Fibroblast of lung (primary cell): ENCODE measurements around the gene PKD1L1.

Experiments used
- CTCF ChIP-seq, 2 donors: IDR thresholded peaks in 1 of 2; conservative IDR thresholded peaks in 1 of 2; 1 replicate in 1 of 2; 2 replicates in 1 of 2; pipeline ENCODE4 v1.5.1; 2011 to 2012; ENCODE audit warnings: low read length in 2 of 2, control low read depth in 1 of 2, inconsistent platforms in 1 of 2, low read depth in 1 of 2, mild to moderate bottlenecking in 1 of 2
- EZH2 ChIP-seq: IDR thresholded peaks from 2 replicates; pipeline ENCODE4 v1.5.1; 2012; ENCODE audit warnings: low read length, control low read depth, mild to moderate bottlenecking; ENCODE audit errors: missing control alignments

- TF ChIP-seq CTCF (conservative IDR thresholded peaks at IDR 0.05 in 1 of 2, IDR thresholded peaks at IDR 0.05 in 1 of 2; ENCODE audit: low read depth in 1 of 2, low read length in 2 of 2): no peak
- no peak for TF ChIP-seq EZH2
Observed at GRCh38 chr7:47936323-47936722, 11.9 kb downstream of the PKD1L1 start.
